Activated T-cell treated with anti-CD3 and anti-CD28 coated beads, Interleukin-2, amount 50 U/mL, for 24 hours (primary cell): ENCODE data around the gene COL8A2.
A peak's percentile ranks its signal among the peaks of the same experiment; 100 is the strongest.

Source experiments
- DNase-seq: peaks from one replicate; pipeline ENCODE4 v3.0.0-alpha.2; 2020
- H3K27ac Mint-ChIP-seq: 2 replicates; pipeline ENCODE4 v1.8.0; 2020; ENCODE audit warnings: mild to moderate bottlenecking, mixed read lengths
- H3K27me3 Mint-ChIP-seq: 2 replicates; pipeline ENCODE4 v1.8.0; 2020; ENCODE audit warnings: mixed read lengths
- H3K36me3 Mint-ChIP-seq: 2 replicates; pipeline ENCODE4 v1.8.0; 2020; ENCODE audit warnings: low read depth, mixed read lengths
- H3K4me1 Mint-ChIP-seq: 2 replicates; pipeline ENCODE4 v1.8.0; 2020; ENCODE audit warnings: low read depth, mixed read lengths
- H3K4me3 Mint-ChIP-seq: 2 replicates; pipeline ENCODE4 v1.8.0; 2020; ENCODE audit warnings: mild to moderate bottlenecking, moderate library complexity, mixed read lengths
- H3K9me3 Mint-ChIP-seq: 2 replicates; pipeline ENCODE4 v1.8.0; 2020; ENCODE audit warnings: mixed read lengths

Gene COL8A2

DNA sequence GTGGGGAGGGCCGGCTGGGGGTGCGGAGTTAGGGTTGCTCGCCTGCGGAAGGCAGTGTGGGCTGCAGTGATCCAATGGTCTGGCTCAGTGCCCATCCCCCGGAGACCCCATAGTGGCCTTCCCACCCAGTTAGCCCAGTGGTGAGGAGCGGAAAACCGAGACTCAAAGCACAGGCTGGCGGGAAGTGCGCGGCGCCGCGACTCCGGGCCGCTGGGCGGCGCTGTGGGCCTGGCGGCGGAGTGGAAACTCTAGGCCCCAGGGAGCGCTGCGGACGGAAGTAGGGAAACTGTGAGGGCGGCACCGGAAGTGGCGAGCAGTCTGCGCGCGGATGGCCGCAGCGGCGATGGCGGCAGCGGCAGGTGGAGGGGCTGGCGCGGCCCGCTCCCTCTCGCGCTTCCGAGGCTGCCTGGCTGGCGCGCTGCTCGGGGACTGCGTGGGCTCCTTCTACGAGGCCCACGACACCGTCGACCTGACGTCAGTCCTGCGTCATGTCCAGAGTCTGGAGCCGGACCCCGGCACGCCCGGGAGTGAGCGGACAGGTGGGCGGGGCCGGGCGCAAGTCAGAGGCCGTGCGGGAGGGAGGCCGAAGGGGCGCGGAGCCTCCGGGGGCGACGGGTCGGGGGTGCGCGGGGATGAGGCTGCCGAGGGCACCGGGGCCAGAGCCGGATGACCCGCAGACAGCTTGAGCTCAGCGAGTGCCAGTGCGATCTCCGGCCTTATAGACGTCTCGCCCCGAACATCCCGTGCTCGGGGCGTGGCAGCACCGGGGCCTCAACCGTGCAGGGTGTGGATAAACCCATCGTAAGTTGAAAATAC, 36.2 kb downstream of the COL8A2 start, which contains the start of gene ADPRS:
Gene ADPRS (plus strand): TSS at position 316 of the 816 bp plus-strand sequence. CDS start 13 bp downstream, at position 329.
- H3K27me3 Mint-ChIP-seq, result peaks cover 21% of the 10 kb centered on the region
- H3K27ac Mint-ChIP-seq, result peak within 1 kb of the TSS; percentile 93
- H3K9me3 Mint-ChIP-seq, result no peaks in the 10 kb centered on the region
- peak within 1 kb of the TSS; percentile 91 for H3K4me3 Mint-ChIP-seq
- peaks cover 25% of the 10 kb centered on the region for H3K4me1 Mint-ChIP-seq
- peaks cover 41% of the 10 kb centered on the region for H3K36me3 Mint-ChIP-seq
- DNase-seq, result peak; percentile 96

DNA sequence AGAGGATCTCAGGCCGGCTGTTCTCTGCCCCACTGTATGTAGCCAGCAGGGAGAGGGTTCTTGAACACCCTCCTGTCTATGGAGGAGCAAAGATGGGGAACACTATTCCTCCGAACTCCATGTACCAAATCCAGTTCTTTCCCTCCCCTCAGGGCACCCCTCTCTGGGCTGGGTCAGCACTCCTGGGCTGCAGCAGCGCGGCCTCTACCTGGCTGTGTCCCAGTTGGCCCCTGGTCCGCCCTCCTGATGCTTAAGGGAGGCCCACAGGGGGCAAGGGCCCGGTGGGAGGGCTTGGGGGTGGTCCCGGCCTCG, 36.8 kb downstream of the COL8A2 start:
- H3K27me3 Mint-ChIP-seq, result peaks cover 25% of the 10 kb centered on the region
- H3K4me3 Mint-ChIP-seq, result peak overlapping the region; percentile 91
- no peaks in the 10 kb centered on the region for H3K9me3 Mint-ChIP-seq
- no peak for DNase-seq
- peaks cover 25% of the 10 kb centered on the region for H3K4me1 Mint-ChIP-seq
- peak overlapping the region; percentile 93 for H3K27ac Mint-ChIP-seq
- peaks cover 35% of the 10 kb centered on the region for H3K36me3 Mint-ChIP-seq

DNA sequence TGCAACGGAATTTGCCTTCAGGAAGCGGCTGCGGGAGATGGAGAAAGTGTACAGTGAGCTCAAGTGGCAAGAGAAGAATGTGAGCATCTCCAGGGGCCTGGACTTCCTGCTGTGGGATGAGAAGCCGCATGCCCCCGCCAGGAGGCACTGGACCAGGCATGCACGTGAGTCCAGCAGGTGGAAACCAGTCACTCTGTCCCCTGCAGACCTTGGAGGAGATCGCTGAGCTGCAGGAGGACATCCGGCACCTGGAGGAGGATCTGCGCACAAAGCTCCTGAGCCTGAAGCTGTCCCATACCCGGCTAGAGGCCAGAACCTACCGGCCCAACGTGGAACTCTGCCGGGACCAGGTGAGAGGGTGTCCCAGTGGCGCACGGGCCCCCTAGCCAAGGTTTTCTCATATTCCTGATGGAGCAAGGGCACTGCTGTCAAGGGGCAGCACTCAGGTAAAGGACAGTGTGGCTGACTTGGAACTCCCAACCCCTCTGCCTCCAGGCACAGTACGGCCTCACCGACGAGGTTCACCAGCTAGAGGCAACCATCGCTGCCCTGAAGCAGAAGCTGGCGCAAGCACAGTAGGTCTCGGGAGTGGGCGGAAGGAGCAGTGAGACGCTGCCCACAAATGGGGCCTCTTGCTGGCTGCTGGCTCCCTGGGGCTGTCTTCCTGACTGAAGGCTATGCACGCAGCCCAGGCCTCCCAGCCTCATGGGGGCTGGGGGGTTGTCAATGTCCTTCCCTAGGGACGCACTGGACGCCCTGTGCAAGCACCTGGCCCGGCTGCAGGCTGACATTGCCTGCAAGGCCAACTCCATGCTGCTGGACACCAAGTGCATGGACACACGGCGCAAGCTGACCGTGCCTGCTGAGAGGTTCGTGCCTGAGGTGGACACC, 37.5 kb downstream of the COL8A2 start:
- Mint-ChIP-seq H3K27ac (no peak overlapping the region), H3K4me3 (peak overlapping the region; percentile 91), H3K9me3 (no peaks in the 10 kb centered on the region), H3K27me3 (peaks cover 31% of the 10 kb centered on the region), H3K36me3 (peaks cover 27% of the 10 kb centered on the region), H3K4me1 (peaks cover 25% of the 10 kb centered on the region)
- no peak for DNase-seq

DNA sequence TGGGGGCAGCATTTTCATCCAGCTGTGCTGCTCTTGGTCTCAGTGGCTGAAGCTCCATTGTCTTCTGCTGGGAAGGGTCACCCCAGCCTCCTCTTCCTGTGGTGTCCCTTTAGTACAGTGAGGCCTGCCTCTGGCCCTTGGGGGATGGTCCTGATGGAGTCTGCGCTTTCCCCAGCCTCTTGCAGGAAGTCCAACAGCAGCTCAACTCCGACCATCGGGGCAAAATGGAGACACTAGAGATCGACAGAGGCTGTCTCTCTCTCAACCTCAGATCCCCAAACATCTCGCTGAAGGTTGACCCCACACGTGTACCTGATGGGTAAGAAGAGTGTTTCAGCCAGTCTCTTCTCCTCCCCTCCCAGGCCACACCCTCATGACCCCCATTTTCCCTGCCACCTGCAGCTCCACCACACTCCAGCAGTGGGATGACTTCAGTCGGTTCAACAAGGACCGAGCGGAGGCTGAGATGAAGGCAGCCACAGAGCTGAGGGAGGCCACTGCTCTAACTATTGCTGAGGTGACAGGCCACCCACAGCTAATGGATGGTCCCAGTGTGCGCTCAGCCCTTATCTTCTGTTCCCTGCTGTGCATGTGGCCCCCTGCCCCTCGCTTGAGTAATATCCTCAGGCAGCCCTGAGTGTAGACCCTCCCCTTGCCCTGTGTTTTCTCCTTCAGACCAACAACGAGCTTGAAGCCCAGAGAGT, 38.3 kb downstream of the COL8A2 start:
- Mint-ChIP-seq H3K36me3 (peaks cover 19% of the 10 kb centered on the region), H3K4me1 (peaks cover 22% of the 10 kb centered on the region), H3K9me3 (no peaks in the 10 kb centered on the region), H3K27ac (no peak overlapping the region), H3K27me3 (peaks cover 38% of the 10 kb centered on the region), H3K4me3 (no peak overlapping the region)
- DNase-seq, result no peak

DNA sequence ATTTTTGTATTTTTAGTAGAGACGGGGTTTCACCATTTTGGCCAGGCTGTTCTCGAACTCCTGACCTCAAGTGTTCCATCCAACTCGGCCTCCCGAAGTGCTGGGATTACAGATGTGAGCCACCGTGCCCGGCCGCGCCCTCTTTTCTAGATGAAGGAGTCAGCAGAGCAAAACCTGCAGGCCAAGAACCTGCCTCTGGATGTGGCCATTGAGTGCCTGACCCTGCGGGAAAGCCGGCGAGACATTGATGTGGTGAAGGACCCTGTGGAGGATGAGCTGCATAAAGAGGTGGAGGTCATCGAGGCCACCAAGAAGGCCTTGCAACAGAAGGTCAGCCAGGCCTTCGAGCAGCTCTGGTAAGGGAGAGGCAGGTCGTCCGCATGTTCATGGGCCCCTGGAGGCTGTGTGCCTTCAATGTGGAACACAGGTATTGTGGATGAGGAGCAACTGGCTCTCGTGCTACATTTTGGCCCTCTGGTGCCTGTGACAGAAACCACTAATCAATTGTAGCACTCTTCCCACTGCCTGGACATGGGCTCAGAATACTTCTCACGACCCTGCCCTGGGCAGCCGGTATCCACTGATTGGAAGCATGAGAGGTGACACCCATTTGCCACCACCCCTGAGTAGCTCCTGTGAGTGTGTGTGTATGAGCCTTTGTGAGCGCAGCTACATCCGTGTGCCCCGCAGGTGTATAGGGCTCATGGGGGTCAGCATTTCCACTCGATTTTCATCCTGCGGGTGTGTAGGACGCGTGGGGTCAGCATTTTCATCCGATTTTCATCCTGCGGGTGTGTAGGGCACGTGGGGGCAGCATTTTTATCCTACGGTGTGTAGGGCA, 39.1 kb downstream of the COL8A2 start:
- no peak for DNase-seq
- H3K4me3 Mint-ChIP-seq, result no peak overlapping the region
- peaks cover 41% of the 10 kb centered on the region for H3K27me3 Mint-ChIP-seq
- peaks cover 12% of the 10 kb centered on the region for H3K36me3 Mint-ChIP-seq
- peaks cover 16% of the 10 kb centered on the region for H3K4me1 Mint-ChIP-seq
- no peaks in the 10 kb centered on the region for H3K9me3 Mint-ChIP-seq
- H3K27ac Mint-ChIP-seq, result no peak overlapping the region

DNA sequence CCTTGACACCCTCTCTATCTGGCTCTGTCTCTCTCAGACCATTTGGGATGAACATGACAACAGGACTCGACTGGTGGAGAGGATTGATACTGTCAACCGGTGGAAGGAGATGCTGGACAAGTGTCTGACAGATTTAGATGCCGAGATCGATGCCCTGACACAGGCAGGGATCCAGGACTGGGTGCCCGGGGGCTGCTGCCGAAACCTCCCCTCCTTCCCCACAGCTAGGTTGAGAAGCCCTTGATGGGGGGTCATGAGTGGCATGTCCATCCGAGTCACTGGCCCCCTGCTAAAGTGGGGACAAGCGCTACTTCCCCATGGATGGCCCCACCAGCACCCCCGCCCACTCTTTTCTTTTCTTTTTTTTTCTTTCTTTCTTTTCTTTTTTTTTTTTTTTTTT, 39.9 kb downstream of the COL8A2 start:
- no peak overlapping the region for H3K4me3 Mint-ChIP-seq
- peaks cover 10% of the 10 kb centered on the region for H3K36me3 Mint-ChIP-seq
- peaks cover 41% of the 10 kb centered on the region for H3K27me3 Mint-ChIP-seq
- H3K4me1 Mint-ChIP-seq, result peaks cover 16% of the 10 kb centered on the region
- no peaks in the 10 kb centered on the region for H3K9me3 Mint-ChIP-seq
- no peak overlapping the region for H3K27ac Mint-ChIP-seq
- DNase-seq, result no peak

DNA sequence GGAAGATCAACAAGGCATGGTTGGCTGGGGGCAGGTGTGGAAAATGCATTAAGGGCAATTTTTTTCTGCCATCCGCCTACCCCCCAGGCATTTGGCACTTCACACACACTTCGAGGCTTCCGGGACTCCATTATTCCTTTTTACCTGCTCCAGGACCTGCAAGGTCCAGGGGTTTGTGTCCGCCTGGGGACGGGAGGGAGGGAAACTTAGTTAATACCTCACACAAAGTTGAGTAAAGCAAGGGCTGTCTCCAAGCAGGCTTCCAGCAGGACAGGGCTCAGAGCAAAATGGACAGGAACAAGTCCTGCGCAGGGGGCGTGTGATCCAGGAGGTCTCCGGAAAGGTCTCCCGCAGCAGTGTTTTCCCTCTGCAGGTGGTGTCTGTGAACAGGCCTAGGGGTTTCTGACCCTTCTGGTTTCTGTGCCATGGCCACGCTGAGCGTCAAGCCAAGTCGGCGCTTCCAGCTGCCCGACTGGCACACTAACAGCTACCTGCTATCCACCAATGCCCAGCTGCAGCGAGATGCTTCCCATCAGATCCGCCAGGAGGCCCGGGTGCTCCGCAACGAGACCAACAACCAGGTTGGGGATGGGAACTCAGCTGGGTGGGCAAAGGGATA, 40.4 kb downstream of the COL8A2 start:
- DNase-seq, result no peak
- peaks cover 41% of the 10 kb centered on the region for H3K27me3 Mint-ChIP-seq
- no peak overlapping the region for H3K4me3 Mint-ChIP-seq

DNA sequence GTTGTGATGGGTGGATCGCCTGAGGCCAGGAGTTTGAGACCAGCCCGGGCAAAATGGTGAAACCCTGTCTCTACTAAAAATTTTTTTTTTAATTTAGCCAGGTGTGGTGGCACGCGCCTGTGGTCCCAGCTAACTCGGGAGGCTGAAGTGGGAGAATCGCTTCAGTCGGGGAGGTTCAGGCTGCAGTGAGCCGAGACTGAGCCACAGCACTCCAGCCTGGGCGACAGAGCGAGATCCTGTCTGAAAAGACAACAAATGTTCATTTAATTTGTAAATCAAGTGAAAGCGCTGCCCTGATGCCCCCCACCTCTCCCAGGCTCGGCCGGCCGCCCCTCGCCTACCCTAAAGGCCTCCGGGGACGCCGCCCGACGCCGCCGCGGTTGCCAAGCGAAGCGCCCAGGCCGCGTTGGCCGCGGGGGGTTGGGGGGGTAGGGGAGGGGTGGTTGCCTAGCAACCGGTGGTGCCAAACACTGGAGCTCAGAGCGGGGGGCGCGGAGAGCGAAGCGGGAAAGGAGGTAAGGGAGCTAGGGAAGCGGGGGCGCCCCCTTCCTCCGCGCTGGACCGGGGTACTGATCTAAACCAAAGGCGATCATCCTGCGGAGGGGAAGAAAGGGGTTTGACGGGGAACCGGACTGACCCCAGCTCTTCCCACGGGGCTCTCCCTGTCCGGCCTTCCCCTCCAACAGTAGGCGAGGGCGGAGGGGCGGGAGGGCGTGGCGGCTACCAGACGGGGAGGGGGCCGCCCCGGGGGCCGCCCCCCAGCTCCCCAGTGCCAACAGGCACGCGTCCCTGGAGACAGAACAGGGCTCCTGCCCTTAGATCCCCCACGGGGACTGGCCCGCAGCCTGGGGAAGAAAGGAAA, 41.2 kb downstream of the COL8A2 start, which contains the start of gene TEKT2:
Gene TEKT2 (plus strand): TSS at position 460 of the 862 bp plus-strand sequence. CDS start 828 bp downstream, outside the sequence.
- peak within 1 kb of the TSS; percentile 12 for H3K4me3 Mint-ChIP-seq
- H3K9me3 Mint-ChIP-seq, result no peaks in the 10 kb centered on the region
- no peaks in the 10 kb centered on the region for H3K36me3 Mint-ChIP-seq
- no peak for DNase-seq
- H3K27me3 Mint-ChIP-seq, result peaks cover 41% of the 10 kb centered on the region
- peaks cover 5% of the 10 kb centered on the region for H3K4me1 Mint-ChIP-seq
- H3K27ac Mint-ChIP-seq, result no peak within 1 kb of the TSS

More for the DNA sequence above, 40.4 kb downstream of the COL8A2 start:
- Mint-ChIP-seq H3K9me3 (no peaks in the 10 kb centered on the region), H3K4me1 (peaks cover 10% of the 10 kb centered on the region), H3K27ac (no peak overlapping the region), H3K36me3 (peaks cover 5% of the 10 kb centered on the region)

DNA sequence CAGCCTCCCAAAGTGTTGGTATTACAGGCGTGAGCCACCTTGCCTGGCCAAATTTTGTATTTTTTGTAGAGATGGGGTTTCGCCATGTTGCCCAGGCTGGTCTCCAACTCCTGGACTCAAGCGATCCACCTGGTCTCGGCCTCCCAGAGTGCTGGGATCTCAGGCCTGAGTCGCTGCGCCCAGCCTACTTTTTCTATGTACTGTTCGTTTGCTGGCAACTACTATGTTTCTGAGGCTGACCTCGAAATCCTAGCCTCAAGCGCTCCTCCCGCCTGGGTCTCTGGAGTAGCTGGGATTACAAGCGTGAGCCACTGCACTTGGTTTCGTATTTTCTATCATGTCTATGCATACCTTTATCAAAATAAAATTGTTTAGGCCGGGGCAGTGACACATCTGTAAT, 41.8 kb downstream of the COL8A2 start:
- Mint-ChIP-seq H3K27ac (no peak overlapping the region), H3K36me3 (no peaks in the 10 kb centered on the region), H3K9me3 (no peaks in the 10 kb centered on the region), H3K4me3 (no peak overlapping the region), H3K4me1 (peaks cover 3% of the 10 kb centered on the region), H3K27me3 (peaks cover 41% of the 10 kb centered on the region)
- no peak for DNase-seq

DNA sequence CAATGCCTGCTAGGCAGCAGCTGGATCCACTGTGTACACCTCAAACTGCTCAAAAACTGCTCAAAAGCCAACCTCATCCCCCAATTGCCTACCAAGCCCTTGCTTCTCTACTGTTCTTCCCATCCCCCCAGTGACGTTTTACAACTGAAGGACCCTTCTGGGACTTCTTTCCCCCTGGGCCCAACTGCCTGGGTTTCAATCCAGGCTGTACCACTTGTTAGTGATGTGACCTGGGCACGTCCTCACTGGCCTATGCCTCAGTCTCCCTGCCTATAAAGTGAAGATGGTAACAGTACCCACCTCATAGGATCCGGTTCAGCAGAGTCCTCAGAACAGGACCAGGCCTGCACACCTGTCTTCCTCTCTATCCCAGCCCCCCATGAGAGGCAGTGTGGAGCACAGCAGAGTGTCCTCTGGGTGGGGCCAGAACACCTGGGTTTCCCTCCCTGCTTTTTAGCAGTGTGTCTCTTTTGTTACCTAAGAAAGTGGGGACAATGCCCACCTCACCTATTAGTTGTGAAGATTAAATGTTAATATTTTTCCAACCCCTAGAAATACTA, 43.0 kb downstream of the COL8A2 start:
- Mint-ChIP-seq H3K36me3 (no peaks in the 10 kb centered on the region), H3K4me1 (peaks cover 1% of the 10 kb centered on the region), H3K27ac (no peak overlapping the region), H3K9me3 (no peaks in the 10 kb centered on the region), H3K27me3 (peaks cover 41% of the 10 kb centered on the region), H3K4me3 (no peak overlapping the region)
- DNase-seq, result no peak

DNA sequence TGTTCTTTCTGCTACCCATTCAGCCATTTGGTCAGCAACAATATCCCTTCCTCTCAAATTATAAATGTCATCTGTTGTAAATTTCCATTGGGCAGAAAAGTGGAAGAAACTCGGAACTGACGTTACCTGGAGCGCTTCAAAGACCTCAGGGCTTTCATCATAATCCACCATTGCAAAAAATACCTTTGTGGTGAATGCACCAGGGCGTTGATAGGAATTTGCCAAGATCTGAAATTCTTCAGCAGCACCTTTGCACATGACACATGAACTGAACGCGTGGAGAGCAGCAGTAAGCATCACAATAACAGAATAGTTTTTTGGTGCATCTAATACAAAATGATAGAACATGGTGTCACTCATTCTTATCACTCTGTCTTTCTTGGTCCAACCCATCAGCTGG, 44.2 kb downstream of the COL8A2 start:
- DNase-seq, result no peak
- no peak overlapping the region for H3K27ac Mint-ChIP-seq
- no peaks in the 10 kb centered on the region for H3K36me3 Mint-ChIP-seq
- no peaks in the 10 kb centered on the region for H3K9me3 Mint-ChIP-seq
- H3K27me3 Mint-ChIP-seq, result peaks cover 33% of the 10 kb centered on the region
- H3K4me3 Mint-ChIP-seq, result no peak overlapping the region
- peaks cover 1% of the 10 kb centered on the region for H3K4me1 Mint-ChIP-seq

DNA sequence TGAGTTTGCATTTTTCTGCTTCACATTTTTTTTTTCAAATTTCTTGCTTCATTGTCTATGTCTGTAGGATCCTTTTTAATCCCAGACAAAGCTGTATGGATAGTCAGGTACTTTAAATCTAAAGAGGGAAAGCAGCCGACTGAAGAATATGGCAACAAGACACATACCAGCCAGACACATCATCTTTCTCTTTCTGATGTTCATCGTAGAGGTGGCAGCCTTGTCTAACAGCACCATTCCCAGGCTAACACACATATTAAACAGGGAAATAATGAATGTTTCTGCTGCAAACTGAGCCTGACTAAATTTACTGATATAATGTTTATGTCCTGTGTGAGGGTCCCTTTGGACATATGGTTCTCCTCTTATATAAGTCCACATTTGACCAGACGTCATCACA, 44.8 kb downstream of the COL8A2 start:
- H3K27ac Mint-ChIP-seq, result no peak overlapping the region
- H3K9me3 Mint-ChIP-seq, result no peaks in the 10 kb centered on the region
- no peak overlapping the region for H3K4me3 Mint-ChIP-seq
- H3K4me1 Mint-ChIP-seq, result peaks cover 1% of the 10 kb centered on the region
- DNase-seq, result no peak
- H3K27me3 Mint-ChIP-seq, result peaks cover 30% of the 10 kb centered on the region
- no peaks in the 10 kb centered on the region for H3K36me3 Mint-ChIP-seq
